HG03159 (cell line): ENCODE results near the gene GRAMD1B.

Experiments used
- ATAC-seq: cut with Tn5 transposase; IDR thresholded peaks from one replicate; pipeline ENCODE4 v1.9.1; 2021; ENCODE audit warnings: mild to moderate bottlenecking, moderate library complexity; ENCODE audit not compliant: unreplicated experiment

GRAMD1B gene

DNA sequence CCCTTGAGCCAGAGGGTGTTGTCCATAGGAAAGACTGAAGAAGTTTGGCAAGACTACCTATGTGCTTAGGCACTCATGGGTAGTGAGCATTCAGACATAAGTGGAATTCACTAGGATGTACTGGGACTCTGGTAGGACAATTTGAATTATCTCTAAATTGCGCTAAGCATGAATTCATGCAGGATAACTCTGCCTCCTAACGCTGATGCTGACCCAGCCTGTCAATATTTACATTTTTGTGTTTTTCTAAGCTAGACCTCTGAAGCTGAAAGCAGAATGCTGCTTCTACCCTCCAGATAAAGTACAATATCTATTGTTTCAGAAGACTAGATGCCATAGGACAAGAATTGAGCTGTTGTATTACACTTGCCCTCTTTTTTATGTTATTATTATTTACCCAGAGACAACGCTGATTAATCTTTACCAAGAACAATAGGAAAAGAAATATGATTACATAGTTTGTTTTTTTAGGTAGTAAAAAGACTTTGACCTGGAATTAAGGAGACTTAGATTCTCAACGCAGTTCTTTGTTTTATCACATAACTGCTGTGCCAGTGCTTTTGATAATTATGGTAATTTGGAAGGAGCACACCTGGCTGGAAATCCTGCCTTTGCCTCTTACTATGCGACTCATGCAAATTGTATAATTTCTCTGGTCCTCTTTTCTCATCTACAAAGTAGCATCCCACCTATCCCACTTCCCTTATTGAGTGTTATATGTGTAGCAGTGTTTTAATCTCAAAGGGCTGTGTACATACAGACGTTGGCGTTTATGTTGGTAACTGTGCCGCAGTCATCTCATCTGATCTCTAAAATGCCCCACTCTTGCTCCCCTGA, 21.2 kb upstream of the GRAMD1B start:
- ATAC-seq: no peak

GRCh38 chr11:123409456-123410217, 20.4 kb upstream of the GRAMD1B start:
- no peak for ATAC-seq

GRCh38 chr11:123410218-123410549, 19.9 kb upstream of the GRAMD1B start:
- no peak for ATAC-seq

DNA sequence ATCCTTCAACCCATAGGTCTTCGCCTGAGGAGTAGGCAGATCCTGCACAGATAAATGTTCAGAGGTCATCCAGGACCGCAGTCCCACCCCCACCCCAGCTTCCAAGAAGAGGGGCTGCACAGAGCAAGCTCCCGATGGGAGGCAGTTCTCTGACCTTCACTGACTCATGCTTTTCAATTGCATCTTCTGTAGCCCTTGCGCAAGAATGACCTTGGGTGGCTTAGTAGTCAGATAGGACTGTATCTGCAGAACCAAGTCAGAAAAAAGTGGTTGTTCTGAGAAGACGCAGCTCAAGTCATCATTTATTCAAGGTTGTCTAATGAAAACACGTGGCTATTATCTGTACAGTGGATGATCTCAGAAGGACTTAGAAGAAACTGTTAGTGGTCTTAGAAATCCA, 16.4 kb upstream of the GRAMD1B start:
- ATAC-seq: no peak

- no peak for ATAC-seq
Measured at GRCh38 chr11:123416566-123416965, 13.5 kb upstream of the GRAMD1B start.

GRCh38 chr11:123418351-123419114, 11.5 kb upstream of the GRAMD1B start:
- no peak for ATAC-seq

DNA sequence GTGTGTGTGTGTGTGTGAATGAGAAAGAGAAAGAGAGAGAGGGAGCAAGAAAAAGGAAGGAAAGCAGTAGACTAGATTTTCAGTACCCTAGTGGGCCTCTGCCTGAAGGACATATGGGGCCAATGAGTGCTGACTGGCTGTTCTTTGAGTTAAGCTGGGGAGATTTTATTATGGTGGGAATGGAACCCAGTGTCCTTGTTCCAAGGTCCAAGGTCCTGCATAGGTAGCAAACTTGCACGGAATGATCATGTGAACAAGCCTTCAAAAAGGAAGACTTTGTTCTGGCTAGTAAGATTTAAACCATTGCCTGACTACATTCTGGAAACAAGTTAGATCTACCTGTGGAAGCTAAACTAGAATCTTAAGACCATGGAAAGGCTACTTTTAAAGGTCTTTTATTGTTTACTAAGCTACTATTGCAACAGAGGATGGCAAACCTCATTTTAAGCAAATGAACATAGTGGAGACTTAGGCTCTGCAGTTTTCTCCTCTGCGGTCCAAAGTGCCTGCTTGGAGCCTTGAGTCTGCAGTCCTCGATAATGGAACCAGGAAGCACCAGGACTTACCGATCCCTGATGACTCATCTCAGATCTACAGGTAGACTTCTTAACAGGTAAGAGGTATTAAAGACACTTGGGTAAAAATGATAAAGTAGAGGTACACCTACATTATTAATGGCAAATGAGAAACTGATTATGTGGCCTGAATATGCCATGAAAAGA, 10.2 kb upstream of the GRAMD1B start:
- ATAC-seq: no peak

DNA sequence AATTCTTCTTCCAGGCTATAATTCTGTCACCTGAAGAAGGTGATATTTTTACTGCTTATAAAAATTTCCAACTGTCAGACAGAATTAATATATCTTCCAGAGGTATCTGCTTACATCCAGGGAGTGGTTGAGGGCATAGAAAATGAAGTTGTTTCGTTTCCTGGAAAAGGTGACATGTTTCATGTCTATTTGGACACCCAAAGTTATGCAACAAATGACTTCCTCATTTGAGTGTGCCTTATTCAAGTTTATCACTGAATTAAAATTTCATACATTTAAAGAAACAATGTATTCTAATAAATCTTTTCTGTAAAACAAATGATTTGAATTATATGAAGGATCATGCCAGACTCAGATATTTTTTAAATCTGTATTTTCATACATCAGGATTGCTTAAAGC, 8.5 kb upstream of the GRAMD1B start:
- ATAC-seq: no peak

DNA sequence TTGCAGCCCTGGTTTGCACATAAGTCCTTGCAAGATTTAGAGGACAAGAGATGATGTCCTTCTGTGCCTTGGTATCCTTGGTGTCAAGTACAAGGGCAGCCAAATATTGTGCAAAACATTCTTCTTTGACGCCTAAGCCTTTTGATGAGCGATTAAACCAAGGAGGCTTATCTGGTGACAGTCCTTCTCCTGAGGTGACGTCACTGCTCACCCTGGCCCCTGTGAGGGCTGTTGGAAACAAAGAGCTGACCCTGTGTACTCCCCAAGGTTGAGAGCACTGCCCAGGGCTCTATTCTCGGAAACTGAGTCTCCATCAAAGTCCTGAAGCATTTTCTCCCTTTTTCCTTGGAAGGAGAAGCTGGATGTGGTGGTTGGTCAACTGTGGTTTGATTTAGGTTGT, 4.7 kb upstream of the GRAMD1B start:
- ATAC-seq: no peak

DNA sequence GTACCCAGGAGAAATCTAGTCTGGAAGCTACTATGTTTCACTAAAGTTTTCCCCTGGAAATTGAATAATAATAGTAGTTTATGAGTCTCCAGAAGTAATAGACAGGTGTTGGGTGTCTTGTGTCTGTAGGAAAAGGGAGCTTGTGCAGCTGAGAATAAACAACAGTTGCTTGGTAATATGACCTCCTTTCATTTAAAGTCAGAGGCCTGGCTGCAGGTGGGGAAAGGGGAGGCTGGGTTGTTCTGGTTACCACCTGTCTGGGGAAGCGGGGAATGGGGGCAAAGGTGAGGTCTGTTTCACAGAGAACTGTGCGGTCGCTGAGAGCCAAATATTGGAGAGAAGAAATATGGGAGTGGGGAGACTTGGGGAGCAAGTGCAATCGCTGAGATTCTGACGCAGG, 3.3 kb upstream of the GRAMD1B start:
- no peak for ATAC-seq

DNA sequence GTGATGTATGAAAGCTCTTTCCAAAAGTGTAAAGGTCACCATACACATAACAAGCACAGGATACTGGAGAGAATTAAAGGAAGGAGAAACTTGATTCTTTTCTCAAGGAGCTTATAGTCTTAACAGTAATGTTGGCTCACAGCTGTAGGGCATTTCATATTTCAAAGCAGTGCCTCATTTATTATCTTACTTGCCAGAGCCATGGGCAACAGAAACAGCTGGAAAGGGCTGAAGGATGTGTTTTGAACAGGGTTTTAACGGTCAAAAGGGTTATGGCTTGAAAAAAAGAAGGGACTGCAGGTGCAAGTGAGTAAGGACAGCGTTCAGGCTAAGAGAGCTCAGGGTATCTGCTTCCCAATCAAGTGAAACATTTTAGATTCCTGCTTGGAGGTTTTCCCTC, 2.7 kb upstream of the GRAMD1B start:
- ATAC-seq: no peak

GRCh38 chr11:123428116-123428715, 1.9 kb upstream of the GRAMD1B start:
- no peak for ATAC-seq

DNA sequence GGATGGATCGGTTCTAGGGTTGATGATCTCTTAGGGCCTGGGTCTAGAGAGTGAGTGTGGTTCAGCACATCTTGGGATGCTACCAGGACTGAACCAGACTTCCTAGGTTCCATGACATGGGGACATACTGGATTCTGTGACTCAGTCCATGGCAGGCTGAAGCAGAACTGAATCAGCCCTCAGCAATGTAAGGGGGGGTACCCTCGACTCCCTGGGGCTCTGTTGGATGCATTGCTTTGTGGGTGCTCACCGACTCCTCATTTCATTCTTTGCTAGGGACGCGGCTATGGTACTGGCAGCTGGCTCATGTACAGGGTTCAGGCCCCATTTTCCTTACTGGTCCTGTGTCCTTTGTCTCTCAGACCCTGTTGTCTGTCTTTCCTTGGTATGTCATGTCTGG, 733 bp upstream of the GRAMD1B start:
- no peak for ATAC-seq

GRCh38 chr11:123430721-123431497, 840 bp downstream of the GRAMD1B start:
- ATAC-seq: peak; percentile 42

GRCh38 chr11:123431619-123432018, 1.6 kb downstream of the GRAMD1B start:
- ATAC-seq: no peak

GRCh38 chr11:123434262-123434661, 4.2 kb downstream of the GRAMD1B start:
- ATAC-seq: no peak

DNA sequence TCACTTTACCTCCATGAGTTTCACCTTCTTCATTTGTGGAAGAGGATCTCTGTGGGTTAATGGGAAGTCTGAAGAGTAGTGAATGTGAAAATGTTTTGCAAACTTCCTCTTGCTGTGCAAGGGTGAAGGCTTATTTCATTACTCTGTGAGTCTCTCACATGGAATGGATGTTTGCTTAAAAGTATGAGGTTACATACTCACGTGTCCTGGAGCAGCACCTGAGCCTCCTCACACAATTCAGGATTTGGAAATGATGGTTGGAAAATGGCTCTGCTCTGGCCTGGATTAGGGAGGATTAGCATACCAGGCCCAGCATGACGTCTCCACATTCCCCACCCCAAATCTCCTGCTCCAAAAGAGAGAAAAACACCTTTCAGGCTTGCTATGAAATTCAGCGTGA, 4.8 kb downstream of the GRAMD1B start:
- no peak for ATAC-seq

- no peak for ATAC-seq
Measured at GRCh38 chr11:123437236-123437979, 7.3 kb downstream of the GRAMD1B start.

DNA sequence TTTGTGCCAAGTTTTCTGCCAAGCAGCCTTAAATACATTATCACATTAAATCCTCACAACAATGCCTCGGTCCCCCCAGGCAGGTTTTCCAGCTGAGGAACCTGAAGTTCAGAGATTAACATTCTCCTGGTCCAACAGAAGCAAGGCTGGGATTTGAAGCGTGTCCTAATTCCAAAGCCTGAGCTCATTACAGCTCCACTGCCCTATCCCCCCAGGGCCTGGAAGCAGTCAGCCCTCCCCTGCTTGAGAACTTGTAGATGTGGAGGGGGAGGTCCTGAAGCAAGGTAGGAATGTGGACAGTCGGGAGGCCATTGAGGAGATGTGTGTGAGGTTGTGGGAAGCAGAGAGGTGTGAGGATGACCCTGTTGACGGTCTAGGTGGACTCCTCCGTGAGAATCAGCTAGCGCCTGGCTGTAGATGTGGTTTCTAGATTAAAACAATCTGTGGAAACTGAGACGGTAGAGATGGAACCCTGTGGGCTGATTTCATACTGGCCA, 8.1 kb downstream of the GRAMD1B start:
- no peak for ATAC-seq
